Vagina (tissue), 2 donors: Measurements from ENCODE around the gene PACS2.

Source experiments
- CTCF ChIP-seq, 3 experiments: fragments of 450-650 bp in 2 of 3; fragments of 200-600 bp in 1 of 3; sonication (generic) in 1 of 3; IDR thresholded peaks; one replicate each; pipeline ENCODE4 v1.5.1; 2017 to 2019; ENCODE audit warnings: antibody characterized with exemption in 3 of 3, mild to moderate bottlenecking in 2 of 3, moderate library complexity in 2 of 3
- POLR2A ChIP-seq, 2 donors: fragments of 450-650 bp; IDR thresholded peaks; one replicate each; pipeline ENCODE4 v1.6.1; 2017; ENCODE audit warnings: antibody characterized with exemption in 2 of 2, mild to moderate bottlenecking in 2 of 2, moderate library complexity in 2 of 2

GRCh38 chr14:105299654-105300541 lies 14.7 kb upstream of the PACS2 start:
- TF ChIP-seq CTCF (IDR thresholded peaks at IDR 0.05) (no peak), POLR2A (IDR thresholded peaks at IDR 0.05) (no peak)
